ENCODE measurements around the gene MCTP1.

GRCh38 chr5:94872526-94872925, 412.4 kb downstream of the MCTP1 start:
- TF ChIP-seq RAD21 (IDR thresholded peaks at IDR 0.05; ENCODE audit: low read depth) (no peak), YY1 (IDR thresholded peaks at IDR 0.05; ENCODE audit: low read depth) (no peak), MAX (IDR thresholded peaks at IDR 0.05) (no peak), CREB1 (IDR thresholded peaks at IDR 0.05; ENCODE audit: low read depth) (no peak), TAF1 (IDR thresholded peaks at IDR 0.05; ENCODE audit: low read depth) (no peak), TCF12 (IDR thresholded peaks at IDR 0.05; ENCODE audit: low read depth) (no peak)
